T-helper 1 cell (primary cell): ENCODE results near the gene KCNN2.

Experiments used
- DNase-seq, 5 donors: peaks; one replicate each; pipeline ENCODE4 v3.0.0-alpha.2; 2012 to 2020
- total RNA-seq, 4 donors: gene quantifications; one replicate each; lab custom pipeline; 2026; lab: John Stamatoyannopoulos, UW

The KCNN2 gene
- total RNA-seq: 0 reads per million in 4 donors

- DNase-seq: no peak
Observed at GRCh38 chr5:114361724-114362196, at the start of gene KCNN2. TSS of gene KCNN2 (plus strand) at chr5:114362070. CDS start at chr5:114362140, 70 bp downstream.

- DNase-seq: no peak
Observed at GRCh38 chr5:114312658-114313057, 49.2 kb upstream of the KCNN2 start.

- DNase-seq: no peak
Observed at GRCh38 chr5:114314061-114314460, 47.8 kb upstream of the KCNN2 start.

- no peak for DNase-seq
Observed at GRCh38 chr5:114316167-114316566, 45.7 kb upstream of the KCNN2 start.

GRCh38 chr5:114317751-114318150 lies 44.1 kb upstream of the KCNN2 start:
- DNase-seq: no peak

GRCh38 chr5:114319236-114319635 lies 42.6 kb upstream of the KCNN2 start:
- no peak for DNase-seq

GRCh38 chr5:114319821-114320220 lies 42.0 kb upstream of the KCNN2 start:
- no peak for DNase-seq

- DNase-seq: no peak
Observed at GRCh38 chr5:114324282-114324681, 37.6 kb upstream of the KCNN2 start.

GRCh38 chr5:114325541-114325940 lies 36.3 kb upstream of the KCNN2 start:
- no peak for DNase-seq

GRCh38 chr5:114327474-114327873 lies 34.4 kb upstream of the KCNN2 start:
- no peak for DNase-seq

- DNase-seq: no peak
Observed at GRCh38 chr5:114327987-114328386, 33.9 kb upstream of the KCNN2 start.

GRCh38 chr5:114330916-114331531 lies 30.8 kb upstream of the KCNN2 start:
- DNase-seq: no peak

GRCh38 chr5:114332493-114332892 lies 29.4 kb upstream of the KCNN2 start:
- DNase-seq: no peak

GRCh38 chr5:114332925-114333324 lies 28.9 kb upstream of the KCNN2 start:
- no peak for DNase-seq

- DNase-seq: no peak
Observed at GRCh38 chr5:114335391-114335790, 26.5 kb upstream of the KCNN2 start.

GRCh38 chr5:114339108-114339507 lies 22.8 kb upstream of the KCNN2 start:
- DNase-seq: no peak

- DNase-seq: no peak
Observed at GRCh38 chr5:114346181-114346580, 15.7 kb upstream of the KCNN2 start.

GRCh38 chr5:114355086-114355830 lies 6.6 kb upstream of the KCNN2 start:
- DNase-seq: no peak

GRCh38 chr5:114358329-114358728 lies 3.5 kb upstream of the KCNN2 start:
- no peak for DNase-seq

- DNase-seq: no peak
Observed at GRCh38 chr5:114360357-114360756, 1.5 kb upstream of the KCNN2 start.

- DNase-seq: no peak
Observed at GRCh38 chr5:114360816-114361723, 800 bp upstream of the KCNN2 start.

- no peak for DNase-seq
Observed at GRCh38 chr5:114362197-114362976, 517 bp downstream of the KCNN2 start.
